Epithelial cell of esophagus (primary cell): ENCODE data around the gene RPGR.

Experiments used
- DNase-seq: peaks from one replicate; pipeline ENCODE4 v3.0.0; 2010; ENCODE audit warnings: low read depth
- H3K4me3 ChIP-seq: 2 replicates; pipeline ENCODE4 v1.5.1; 2011; ENCODE audit warnings: mild to moderate bottlenecking, low read length, control low read depth
- TF ChIP-seq, protein P1 (sequence below): IDR thresholded peaks from 2 replicates; pipeline ENCODE4 v1.5.1; 2011; ENCODE audit warnings: low read depth, mild to moderate bottlenecking, low read length, control low read depth, inconsistent platforms; ENCODE audit not compliant: insufficient read depth; ENCODE audit errors: missing control alignments

RPGR gene

DNA sequence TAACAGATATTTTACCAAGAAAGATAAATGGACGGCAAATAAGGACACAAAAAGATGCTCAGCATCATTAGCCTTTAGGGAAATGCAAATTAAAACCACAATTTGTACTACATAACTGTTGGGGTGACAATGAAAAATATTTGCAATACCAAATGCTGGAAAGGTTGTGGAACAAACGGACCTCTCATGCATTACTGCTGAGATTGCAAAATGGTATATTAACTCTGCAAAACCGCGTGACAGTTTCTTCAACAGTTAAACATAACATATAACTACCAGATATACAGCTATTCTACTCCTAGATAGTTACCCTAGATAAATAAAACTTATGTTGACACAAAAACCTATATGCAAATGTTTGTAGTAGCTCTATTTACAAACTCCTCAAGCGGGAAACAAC is 18.8 kb upstream of the RPGR start:
- TF ChIP-seq, protein P1, sequence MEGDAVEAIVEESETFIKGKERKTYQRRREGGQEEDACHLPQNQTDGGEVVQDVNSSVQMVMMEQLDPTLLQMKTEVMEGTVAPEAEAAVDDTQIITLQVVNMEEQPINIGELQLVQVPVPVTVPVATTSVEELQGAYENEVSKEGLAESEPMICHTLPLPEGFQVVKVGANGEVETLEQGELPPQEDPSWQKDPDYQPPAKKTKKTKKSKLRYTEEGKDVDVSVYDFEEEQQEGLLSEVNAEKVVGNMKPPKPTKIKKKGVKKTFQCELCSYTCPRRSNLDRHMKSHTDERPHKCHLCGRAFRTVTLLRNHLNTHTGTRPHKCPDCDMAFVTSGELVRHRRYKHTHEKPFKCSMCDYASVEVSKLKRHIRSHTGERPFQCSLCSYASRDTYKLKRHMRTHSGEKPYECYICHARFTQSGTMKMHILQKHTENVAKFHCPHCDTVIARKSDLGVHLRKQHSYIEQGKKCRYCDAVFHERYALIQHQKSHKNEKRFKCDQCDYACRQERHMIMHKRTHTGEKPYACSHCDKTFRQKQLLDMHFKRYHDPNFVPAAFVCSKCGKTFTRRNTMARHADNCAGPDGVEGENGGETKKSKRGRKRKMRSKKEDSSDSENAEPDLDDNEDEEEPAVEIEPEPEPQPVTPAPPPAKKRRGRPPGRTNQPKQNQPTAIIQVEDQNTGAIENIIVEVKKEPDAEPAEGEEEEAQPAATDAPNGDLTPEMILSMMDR: no peak
- DNase-seq: no peak
- no peak overlapping the region for H3K4me3 ChIP-seq

DNA sequence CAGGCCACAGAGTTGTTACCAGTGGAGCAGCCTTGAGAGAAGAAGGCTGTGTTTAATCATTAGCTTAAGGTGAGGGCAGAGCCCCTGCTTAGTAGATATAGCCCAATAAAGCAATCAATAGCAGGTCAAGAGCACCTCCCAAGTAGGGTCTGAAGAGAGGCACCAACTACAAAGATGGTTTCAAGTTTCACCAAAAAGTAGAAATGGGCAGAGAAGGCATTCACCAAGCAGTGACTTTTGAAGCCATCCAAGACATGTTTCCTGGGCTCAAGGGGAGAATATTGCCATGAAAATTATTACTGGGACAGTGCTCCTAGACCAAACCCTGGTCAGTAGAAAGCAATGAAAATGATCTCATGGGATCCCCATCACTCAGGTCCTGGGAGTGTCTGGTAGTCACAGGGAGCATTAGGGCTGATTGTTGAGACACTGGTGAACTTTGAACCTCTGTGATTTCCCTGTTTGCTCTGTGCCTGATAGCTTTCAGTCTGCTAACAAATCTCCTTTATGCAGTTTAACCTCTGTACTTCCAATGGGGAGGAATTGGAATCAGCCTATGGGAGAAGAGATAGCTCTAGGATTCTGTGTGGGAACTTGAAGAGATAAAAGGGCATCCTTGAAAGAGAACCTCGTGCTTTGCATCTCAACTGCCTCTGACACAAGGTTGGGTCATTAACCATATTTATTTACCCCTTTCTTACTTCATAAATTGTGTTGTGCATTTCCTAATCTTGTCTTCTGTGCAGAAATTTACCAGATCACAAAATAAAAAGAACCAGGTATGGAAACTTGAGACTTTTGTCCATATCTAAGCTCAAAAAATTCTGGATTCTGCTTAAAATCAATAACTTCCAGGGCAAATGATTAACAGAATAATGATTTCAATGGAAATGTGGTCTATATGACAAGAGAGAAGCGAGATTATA is 15.8 kb upstream of the RPGR start:
- TF ChIP-seq, protein P1: no peak
- H3K4me3 ChIP-seq: no peak overlapping the region
- DNase-seq: no peak

DNA sequence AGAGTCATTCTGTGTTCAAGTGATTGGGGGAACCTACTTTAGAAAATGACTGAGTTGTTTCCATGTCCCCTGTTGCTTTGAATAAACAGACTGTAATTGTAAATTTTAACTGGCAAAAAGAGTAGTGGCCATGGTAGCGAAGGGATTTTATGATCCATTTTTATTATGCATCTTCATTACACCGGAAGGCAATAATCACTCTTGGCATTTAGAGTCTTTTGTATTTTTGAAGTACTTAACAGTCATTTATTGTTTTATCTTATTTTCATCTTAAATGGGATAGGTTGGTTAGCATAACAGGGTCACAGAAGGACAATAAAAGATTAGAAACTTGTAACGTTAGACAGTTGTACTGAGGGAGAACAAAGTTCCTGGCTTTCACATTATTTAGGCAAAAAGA is 14.1 kb upstream of the RPGR start:
- DNase-seq: no peak
- TF ChIP-seq, protein P1: no peak
- no peak overlapping the region for H3K4me3 ChIP-seq

DNA sequence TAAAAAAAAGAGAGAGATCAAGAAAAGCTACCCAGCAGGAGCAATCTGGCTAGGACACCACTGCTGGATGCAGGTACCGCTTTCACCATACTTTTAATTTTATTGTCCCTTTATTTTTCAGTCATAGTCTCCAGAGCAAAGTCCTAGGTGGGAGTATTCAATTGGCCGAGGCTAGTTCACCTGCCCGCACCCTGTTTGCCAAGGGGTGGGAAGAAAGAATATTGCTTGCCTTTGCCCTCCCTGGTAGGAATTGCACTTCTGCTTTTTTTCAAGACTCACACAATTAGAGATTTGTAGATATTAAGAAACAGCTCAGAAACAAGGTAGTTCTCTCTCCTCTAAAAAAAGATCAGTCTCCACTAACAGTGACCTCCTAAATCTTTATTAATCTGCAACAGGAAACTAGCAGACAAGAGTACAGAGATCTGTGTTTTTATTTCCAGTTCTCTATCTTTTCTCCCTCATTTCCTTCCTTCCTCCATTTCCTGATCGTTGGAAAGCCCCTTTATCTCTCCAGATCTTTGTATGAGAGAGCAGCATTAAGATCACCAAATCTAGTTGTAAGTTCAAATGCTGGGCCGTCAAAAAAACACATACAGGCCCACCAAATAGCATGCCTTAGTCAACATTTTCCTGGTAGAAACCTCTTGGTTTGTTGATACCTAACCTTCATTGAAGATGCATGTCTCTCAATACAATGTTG is 9.4 kb upstream of the RPGR start:
- H3K4me3 ChIP-seq: no peak overlapping the region
- TF ChIP-seq, protein P1: no peak
- no peak for DNase-seq

DNA sequence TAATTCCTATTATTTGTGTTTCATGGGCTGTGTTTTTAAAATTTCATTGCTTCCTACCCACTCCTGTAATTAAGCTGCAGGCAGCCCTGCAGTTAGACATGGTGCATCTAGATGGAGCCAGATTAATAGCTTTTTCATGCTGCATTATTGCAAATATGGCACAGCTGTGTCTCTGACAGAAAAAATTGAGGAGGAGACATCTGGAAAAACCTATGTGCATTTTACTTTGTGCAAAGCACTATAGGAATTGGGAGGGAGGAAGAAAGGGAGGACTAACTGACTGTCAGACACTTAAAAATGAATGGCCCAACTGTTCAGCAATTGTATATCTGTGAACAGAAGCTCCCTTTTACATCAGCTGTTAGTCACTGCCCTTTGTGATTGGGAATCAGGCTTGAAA is 8.1 kb upstream of the RPGR start:
- H3K4me3 ChIP-seq: no peak overlapping the region
- TF ChIP-seq, protein P1: peak; percentile 32
- no peak for DNase-seq

DNA sequence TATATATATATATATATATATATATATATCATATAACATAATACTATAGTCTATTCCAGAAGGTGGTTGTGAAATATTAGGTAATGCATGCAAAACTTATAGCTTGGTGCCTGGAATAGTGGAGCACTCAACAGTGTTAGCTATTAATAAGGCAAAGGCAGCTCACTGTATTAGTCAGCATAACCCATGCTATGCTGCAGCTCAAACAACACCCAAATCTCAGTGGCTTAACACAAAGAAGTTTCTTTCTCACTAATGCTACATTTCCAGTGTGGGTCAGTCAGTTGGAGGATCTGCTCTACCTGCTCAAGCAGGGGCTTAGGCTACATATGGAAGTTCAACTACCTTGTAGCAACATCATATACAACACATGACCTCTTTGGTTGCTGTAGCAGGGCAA is 5.2 kb upstream of the RPGR start:
- no peak for DNase-seq
- H3K4me3 ChIP-seq: no peak overlapping the region
- TF ChIP-seq, protein P1: no peak

DNA sequence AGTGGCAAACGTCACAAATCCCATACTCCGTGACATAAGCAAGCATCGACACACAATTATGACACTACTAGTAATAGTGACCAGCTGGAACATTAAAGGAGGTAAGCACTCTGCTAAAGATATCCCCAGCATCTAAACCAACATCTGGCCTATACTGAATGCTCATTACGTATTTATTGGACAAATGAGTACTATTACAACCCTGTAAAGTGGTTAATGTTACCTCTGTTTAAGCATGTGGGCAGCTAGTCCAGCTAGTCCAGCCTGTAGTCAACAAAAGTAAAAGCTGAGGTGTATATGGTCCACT is 419 bp upstream of the RPGR start:
- no peak for DNase-seq
- TF ChIP-seq, protein P1: no peak
- peak overlapping the region; percentile 61 for H3K4me3 ChIP-seq
